HepG2 (cell line): Measurements from ENCODE around the gene GOLGA6C.
"Not testable (repeated sequence)": the region's sequence is repeated elsewhere in the genome, so short reads cannot be mapped to it uniquely, and the experiment has no call there.

Source experiments
- BHLHE40 ChIP-seq: IDR thresholded peaks from 2 replicates; pipeline ENCODE4 v1.6.1; 2011; ENCODE audit warnings: low read length, improper control_type of control experiment
- NFYB ChIP-seq: sonication (generic); formaldehyde crosslinking; IDR thresholded peaks from 2 replicates; pipeline ENCODE4 v1.4.0; 2020; ENCODE audit warnings: missing genetic modification reagents
- POLR2A ChIP-seq, 2 experiments: IDR thresholded peaks; 2 replicates each; pipeline ENCODE4 v1.6.1; 2011; ENCODE audit warnings: low read depth in 2 of 2, low read length in 2 of 2, mild to moderate bottlenecking in 1 of 2, moderate library complexity in 1 of 2; ENCODE audit not compliant: insufficient read depth in 1 of 2
- TF ChIP-seq, protein P1 (sequence below): sonication (generic); formaldehyde crosslinking; IDR thresholded peaks from 2 replicates; pipeline ENCODE4 v1.4.0; 2020; ENCODE audit warnings: missing genetic modification reagents, low read depth, mild to moderate bottlenecking, borderline replicate concordance

DNA sequence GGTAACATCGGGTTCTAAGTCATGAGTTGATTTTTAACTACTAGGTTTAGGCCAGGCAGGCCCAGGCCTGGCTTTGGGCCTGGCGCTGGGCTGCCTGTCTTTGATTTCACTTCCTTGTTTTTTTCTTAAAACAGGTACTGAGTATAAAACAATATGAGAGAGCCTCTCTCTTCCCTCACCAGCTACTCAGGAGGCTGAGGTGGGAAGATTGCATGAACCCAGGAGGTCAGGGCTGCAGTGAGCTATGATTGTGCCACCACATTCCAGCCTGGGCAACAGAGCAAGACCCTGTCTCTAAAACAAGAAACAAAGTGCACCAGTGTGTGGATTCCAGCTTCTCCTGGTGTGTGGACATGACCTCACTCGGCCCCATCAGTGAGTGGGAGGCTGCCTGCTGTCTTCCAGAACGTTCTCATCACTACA is 38.6 kb upstream of the GOLGA6C start:
- TF ChIP-seq, protein P1, sequence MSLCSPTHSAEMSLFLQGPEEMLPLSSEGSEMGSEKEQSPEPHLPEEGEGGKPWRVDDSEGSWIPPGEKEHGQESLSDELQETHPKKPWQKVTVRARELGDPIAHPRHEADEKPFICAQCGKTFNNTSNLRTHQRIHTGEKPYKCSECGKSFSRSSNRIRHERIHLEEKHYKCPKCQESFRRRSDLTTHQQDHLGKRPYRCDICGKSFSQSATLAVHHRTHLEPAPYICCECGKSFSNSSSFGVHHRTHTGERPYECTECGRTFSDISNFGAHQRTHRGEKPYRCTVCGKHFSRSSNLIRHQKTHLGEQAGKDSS, result not testable (repeated sequence)
- TF ChIP-seq BHLHE40; NFYB; POLR2A (IDR thresholded peaks at IDR 0.05; ENCODE audit: insufficient read depth in 1 of 2, low read depth in 2 of 2, low read length in 2 of 2): not testable (repeated sequence)
